ENCODE results near the gene TMEM19. TPM values are rescaled to one million over a fixed set of nuclear protein-coding genes. Genes with fewer than 3 reads are reported as not detected.
"Not testable (repeated sequence)": the region's sequence is repeated elsewhere in the genome, so short reads cannot be mapped to it uniquely, and the experiment has no call there.

Gene TMEM19
- total and polyA plus RNA-seq, 8 donors = 3.8 to 14.8 (median 7.9) TPM

DNA sequence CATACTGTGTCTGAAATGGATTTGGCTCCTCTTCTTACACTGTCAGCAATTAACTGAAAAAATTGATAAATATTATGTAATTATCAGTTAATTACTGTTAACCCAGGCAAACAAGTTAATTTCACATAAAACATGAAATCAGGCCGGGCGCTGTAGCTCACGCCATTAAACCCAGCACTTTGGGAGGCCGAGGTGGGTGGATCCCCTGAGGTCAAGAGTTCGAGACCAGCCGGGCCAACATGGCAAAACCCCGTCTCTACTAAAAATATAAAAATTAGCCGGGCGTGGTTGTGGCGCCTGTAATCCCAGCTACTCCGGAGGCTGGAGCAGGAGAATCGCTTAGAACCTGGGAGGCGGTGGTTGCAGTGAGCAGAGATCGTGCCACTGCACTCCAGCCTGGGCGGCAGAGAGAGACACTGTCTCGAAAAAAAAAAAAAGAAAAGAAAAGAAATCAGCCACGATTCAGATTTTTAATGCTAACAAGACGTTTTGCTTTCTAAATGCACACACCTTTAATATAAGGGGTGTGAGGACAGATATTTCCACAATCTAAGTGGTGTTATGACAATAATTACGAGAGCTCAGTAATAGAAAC is 473 bp upstream of the TMEM19 start:
- DNase-seq (peak in 1 of 6 donors; percentile 19), FAIRE-seq (no peak), ATAC-seq (peak; percentile 6 to 29 (median 10))

DNA sequence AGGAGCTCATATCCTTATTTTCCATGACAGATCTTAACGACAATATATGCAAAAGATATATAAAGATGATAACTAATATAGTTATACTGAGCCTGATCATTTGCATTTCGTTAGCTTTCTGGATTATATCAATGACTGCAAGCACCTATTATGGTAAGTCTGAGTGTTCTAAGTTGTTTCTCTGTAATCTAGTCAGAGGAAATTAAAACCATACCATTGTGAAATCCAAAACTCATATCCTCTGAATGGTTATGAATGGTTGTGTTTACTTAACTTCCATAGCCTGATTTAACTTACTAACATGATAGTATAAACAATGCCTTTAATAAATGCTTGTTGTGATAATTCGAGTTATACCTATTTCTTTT is 760 bp downstream of the TMEM19 start:
- ATAC-seq (no peak), FAIRE-seq (peak; percentile 63), DNase-seq (no peak)
- Histone ChIP-seq H3K27me3 (no peaks in the 10 kb centered on the region), H3K4me3 (peak overlapping the region; percentile 64 to 82 (median 70)), H3K9me3 (no peaks in the 10 kb centered on the region), H3K36me3 (no peaks in the 10 kb centered on the region), H3K27ac (peak overlapping the region; percentile 80 to 90 (median 86)), H3K4me1 (peaks cover 0 to 23% (median 6%) of the 10 kb centered on the region in 3 donors)
- 2 to 5% methylated on average over 3 of the region's 3 CpGs for WGBS, 2 donors
- no peak for TF ChIP-seq CTCF (IDR thresholded peaks at IDR 0.05)
- intact Hi-C loops (cut with DNase I) = no loop called here

More for the DNA sequence above, 473 bp upstream of the TMEM19 start:
- WGBS, 2 donors = 8 to 9% methylated on average over 19 of the region's 19 CpGs
- H3K27ac ChIP-seq = peak overlapping the region; percentile 80 to 90 (median 86)
- TF ChIP-seq CTCF (IDR thresholded peaks at IDR 0.05) = no peak
- peak overlapping the region; percentile 64 to 82 (median 70) for H3K4me3 ChIP-seq
- peaks cover 0 to 23% (median 6%) of the 10 kb centered on the region in 3 donors for H3K4me1 ChIP-seq
- H3K36me3 ChIP-seq = no peaks in the 10 kb centered on the region
- H3K27me3 ChIP-seq = no peaks in the 10 kb centered on the region
- no peaks in the 10 kb centered on the region for H3K9me3 ChIP-seq
- intact Hi-C loops (cut with DNase I) = no loop called here

GRCh38 chr12:71687172-71687571 is 1.3 kb downstream of the TMEM19 start:
- Histone ChIP-seq H3K4me3 (peak overlapping the region in 2 of 4 donors; percentile 5 to 76), H3K27ac (peak overlapping the region in 1 of 4 donors; percentile 90)

DNA sequence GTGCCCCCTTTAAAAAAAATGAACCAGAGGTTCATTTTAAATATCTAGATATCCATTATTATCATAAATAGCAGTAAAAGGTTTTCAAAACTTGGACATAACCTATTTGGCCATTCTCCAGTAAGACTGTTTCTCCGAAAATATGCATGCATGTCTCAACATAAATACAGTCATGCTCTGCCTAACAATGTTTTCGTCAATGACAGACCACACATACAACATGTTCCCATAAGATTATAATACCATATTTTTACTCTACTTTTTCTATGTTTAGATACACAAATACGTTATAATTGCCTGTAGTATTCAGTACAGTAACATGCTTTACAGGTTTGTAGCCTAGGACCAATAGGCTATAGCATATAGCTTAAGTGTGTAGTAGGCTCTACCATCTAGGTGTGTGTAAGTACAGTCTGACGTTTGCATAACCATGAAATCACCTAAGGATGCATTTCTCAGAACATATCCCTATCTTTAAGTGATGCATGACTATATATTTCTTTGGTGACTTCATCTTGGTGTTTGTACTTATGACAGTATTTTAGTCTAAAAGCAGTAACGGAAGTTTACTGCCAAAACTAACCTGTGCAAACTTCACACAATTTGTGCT is 3.2 kb downstream of the TMEM19 start:
- DNase-seq (no peak), ATAC-seq (no peak), FAIRE-seq (no peak)
- intact Hi-C loops (cut with DNase I) = no loop called here
- H3K27ac ChIP-seq = no peak overlapping the region
- H3K36me3 ChIP-seq = no peaks in the 10 kb centered on the region
- TF ChIP-seq CTCF (IDR thresholded peaks at IDR 0.05) = no peak
- H3K4me3 ChIP-seq = no peak overlapping the region
- no peaks in the 10 kb centered on the region for H3K9me3 ChIP-seq
- 51 to 68% methylated on average over 5 of the region's 5 CpGs for whole genome bisulfite sequencing, 2 donors
- H3K27me3 ChIP-seq = no peaks in the 10 kb centered on the region
- H3K4me1 ChIP-seq = peaks cover 6 to 23% (median 7%) of the 10 kb centered on the region in 3 donors

More at GRCh38 chr12:71687172-71687571, 1.3 kb downstream of the TMEM19 start:
- intact Hi-C loops (cut with DNase I); FAIRE-seq; H3K9me3 ChIP-seq; H3K27me3 ChIP-seq; H3K36me3 ChIP-seq; ATAC-seq; DNase-seq: not testable (repeated sequence)
- WGBS, 2 donors = 82 to 93% methylated on average over 11 of the region's 11 CpGs
- H3K4me1 ChIP-seq = peaks cover 5 to 23% (median 6%) of the 10 kb centered on the region in 3 donors

GRCh38 chr12:71691504-71692129 is 5.7 kb downstream of the TMEM19 start:
- peak overlapping the region in 2 of 4 donors; percentile 53 to 56 for H3K27ac ChIP-seq
- TF ChIP-seq CTCF (IDR thresholded peaks at IDR 0.05) = no peak
- ATAC-seq (peak; percentile 75 to 91 (median 84)), FAIRE-seq (no peak), DNase-seq (peak in 4 of 6 donors; percentile 36 to 59 (median 44))
- no peaks in the 10 kb centered on the region for H3K27me3 ChIP-seq
- intact Hi-C loops (cut with DNase I) = no loop called here
- H3K36me3 ChIP-seq = no peaks in the 10 kb centered on the region
- WGBS, 2 donors = 30 to 45% methylated on average over 4 of the region's 4 CpGs
- H3K4me3 ChIP-seq = peak overlapping the region in 1 of 4 donors; percentile 15
- H3K4me1 ChIP-seq = peaks cover 7 to 23% (median 18%) of the 10 kb centered on the region in 3 donors
- no peaks in the 10 kb centered on the region for H3K9me3 ChIP-seq
